GM12878 (cell line): ENCODE data around the gene TNFSF8. TPM values are rescaled to one million over a fixed set of nuclear protein-coding genes. Genes with fewer than 3 reads are reported as not detected.

Experiments used
- CHD2 ChIP-seq: IDR thresholded peaks from 2 replicates; pipeline ENCODE4 v1.6.1; 2011; ENCODE audit warnings: low read depth, low read length, improper control_type of control experiment, borderline replicate concordance
- CHD4 ChIP-seq: fragments of 200-600 bp; sonication (generic); IDR thresholded peaks from 2 replicates; pipeline ENCODE4 v1.6.1; 2016; ENCODE audit warnings: mild to moderate bottlenecking
- DPF2 ChIP-seq: fragments of 450-650 bp; IDR thresholded peaks from 2 replicates; pipeline ENCODE4 v1.6.1; 2017; ENCODE audit warnings: mild to moderate bottlenecking
- E4F1 ChIP-seq: fragments of 450-650 bp; IDR thresholded peaks from 2 replicates; pipeline ENCODE4 v1.6.1; 2018; ENCODE audit warnings: borderline replicate concordance, mild to moderate bottlenecking; ENCODE audit not compliant: partially characterized antibody
- HDAC6 ChIP-seq: fragments of 200-600 bp; sonication (generic); IDR thresholded peaks from one replicate; pipeline ENCODE4 v1.8.0; 2017; ENCODE audit warnings: antibody characterized with exemption; ENCODE audit not compliant: unreplicated experiment
- HSF1 ChIP-seq: fragments of 150-350 bp; IDR thresholded peaks from 2 replicates; pipeline ENCODE4 v1.6.1; 2014; ENCODE audit warnings: mild to moderate bottlenecking, low read depth, low read length
- ZBTB33 ChIP-seq: fragments of 450-650 bp; IDR thresholded peaks from 2 replicates; pipeline ENCODE4 v1.6.1; 2017; ENCODE audit warnings: mild to moderate bottlenecking
- ZNF217 ChIP-seq: fragments of 450-650 bp; IDR thresholded peaks from 2 replicates; pipeline ENCODE4 v1.6.1; 2017; ENCODE audit warnings: antibody characterized with exemption, mild to moderate bottlenecking
- polyA plus RNA-seq, 11 experiments: library from polyadenylated mRNA; depleted of rRNA in 4 of 11; unstranded in 6 of 11; stranded (reverse) in 5 of 11; fragments of >200 nt; fragmentation: Nextera tagmentation in 4 of 11; fragmentation: Illumina TruSeq in 1 of 11; extraction: Ambion mirVana in 4 of 11; extraction: Trizol in 1 of 11; gene quantifications; 1 replicate in 1 of 11; 2 replicates in 10 of 11; pipeline versions ENCODE4 v1.2.1 to v1.2.3, GENCODE V29; 2011 to 2016; ENCODE audit warnings: inconsistent platforms in 2 of 11, missing spikeins in 2 of 11, low read depth in 1 of 11
- total RNA-seq, 4 experiments: library from RNA; depleted of rRNA in 3 of 4; stranded (reverse); fragments of >200 nt in 3 of 4; fragmentation: Illumina TruSeq in 1 of 4; extraction: Trizol in 1 of 4; gene quantifications; 2 replicates each; pipeline versions ENCODE4 v1.2.1 to v1.2.3, GENCODE V29; 2013 to 2021

The TNFSF8 gene
- total and polyA plus RNA-seq, 10 of the 15 experiments (the other 5 are each of a cell fraction or from before 2014, with no cell fraction given), result 0.10 to 0.29 (median 0.15) TPM; not detected in 7

GRCh38 chr9:114861273-114861672, 69.1 kb downstream of the TNFSF8 start (continued):
- no peak for TF ChIP-seq E4F1
- TF ChIP-seq ZBTB33, result no peak
- no peak for TF ChIP-seq HSF1
- TF ChIP-seq DPF2, result no peak
- TF ChIP-seq CHD4, result no peak
- TF ChIP-seq CHD2, result no peak
- no peak for TF ChIP-seq HDAC6
- no peak for TF ChIP-seq ZNF217
